ENCODE measurements around the gene SIGLEC8. TPM values are rescaled to one million over a fixed set of nuclear protein-coding genes. Genes with fewer than 3 reads are reported as not detected.

The SIGLEC8 gene
- total and polyA plus RNA-seq, 9 of the 15 experiments (the other 6 are each of a cell fraction or from before 2014, with no cell fraction given), result 0.04 to 0.65 (median 0.39) TPM

DNA sequence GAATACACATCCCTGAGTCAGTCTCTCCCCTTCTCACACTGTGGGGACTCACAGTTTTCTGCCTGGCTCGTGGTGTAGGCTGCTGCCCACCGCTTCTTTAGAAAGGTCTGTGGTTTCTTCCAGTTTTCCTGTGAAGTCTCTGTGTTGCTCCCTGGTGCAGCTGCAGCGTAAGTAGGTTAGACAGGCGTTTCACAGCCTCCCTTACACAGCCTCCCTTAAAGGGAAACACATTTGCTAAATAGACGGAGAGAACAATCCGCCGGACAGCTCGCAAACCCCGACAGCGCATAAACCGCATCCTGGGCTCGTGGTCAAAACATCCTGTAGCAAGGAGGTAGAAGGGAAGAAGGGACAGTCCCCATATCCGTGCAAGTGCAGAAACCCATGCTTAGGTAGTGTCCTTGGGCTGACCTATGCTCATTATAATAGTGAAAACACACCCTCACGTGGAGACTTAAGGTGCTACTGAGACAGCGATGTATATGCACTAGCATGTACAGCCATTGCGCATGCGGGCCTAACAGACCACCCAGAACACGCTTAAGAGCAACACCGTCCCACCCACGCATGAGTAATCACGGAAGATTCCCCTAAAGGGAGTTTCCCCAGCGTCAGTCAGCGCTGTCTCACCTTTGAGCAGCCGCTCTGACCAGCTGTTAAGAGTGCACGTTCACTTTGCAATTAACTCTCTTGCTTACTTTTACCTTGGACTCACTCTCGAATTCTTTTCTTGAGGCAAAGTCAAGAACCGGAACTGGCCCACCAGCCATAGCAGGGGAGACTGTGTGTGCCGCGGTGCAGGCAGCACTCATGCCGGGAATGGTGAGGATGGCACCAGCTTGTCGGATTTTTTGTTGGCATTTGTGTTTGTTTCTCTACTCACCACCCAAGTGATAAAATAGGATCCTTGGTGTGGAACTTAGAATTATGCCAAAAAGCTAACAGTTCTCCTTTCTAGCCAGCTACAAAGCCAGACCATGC, 16.6 kb downstream of the SIGLEC8 start (continued):
- peak; percentile 33; the same call in 1 of the 2 replicates for TF ChIP-seq ARID1B (IDR thresholded peaks at IDR 0.05)
- peak; percentile 69 for TF ChIP-seq MEIS2 (IDR thresholded peaks at IDR 0.05; ENCODE audit: partially characterized antibody)
- TF ChIP-seq TAF9B (IDR thresholded peaks at IDR 0.05; ENCODE audit: partially characterized antibody), result peak; percentile 80
- no peak for TF ChIP-seq FUS (optimal IDR thresholded peaks at IDR 0.05; ENCODE audit: low read depth, low read length)
- TF ChIP-seq, protein P1, sequence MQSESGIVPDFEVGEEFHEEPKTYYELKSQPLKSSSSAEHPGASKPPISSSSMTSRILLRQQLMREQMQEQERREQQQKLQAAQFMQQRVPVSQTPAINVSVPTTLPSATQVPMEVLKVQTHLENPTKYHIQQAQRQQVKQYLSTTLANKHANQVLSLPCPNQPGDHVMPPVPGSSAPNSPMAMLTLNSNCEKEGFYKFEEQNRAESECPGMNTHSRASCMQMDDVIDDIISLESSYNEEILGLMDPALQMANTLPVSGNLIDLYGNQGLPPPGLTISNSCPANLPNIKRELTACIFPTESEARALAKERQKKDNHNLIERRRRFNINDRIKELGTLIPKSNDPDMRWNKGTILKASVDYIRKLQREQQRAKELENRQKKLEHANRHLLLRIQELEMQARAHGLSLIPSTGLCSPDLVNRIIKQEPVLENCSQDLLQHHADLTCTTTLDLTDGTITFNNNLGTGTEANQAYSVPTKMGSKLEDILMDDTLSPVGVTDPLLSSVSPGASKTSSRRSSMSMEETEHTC (IDR thresholded peaks at IDR 0.05), result no peak
- no peak for TF ChIP-seq IRF2 (CRISPR knock-in tag; IDR thresholded peaks at IDR 0.05)
- no peak for TF ChIP-seq PTRF (tag; IDR thresholded peaks at IDR 0.05)
- TF ChIP-seq ZZZ3 (IDR thresholded peaks at IDR 0.05), result no peak
- TF ChIP-seq NR3C1 (CRISPR knock-in tag; IDR thresholded peaks at IDR 0.05), result no peak
- peak; percentile 6; the same call in 1 of the 2 replicates for TF ChIP-seq DPF2 (IDR thresholded peaks at IDR 0.05)
- no peak for TF ChIP-seq ZNF12 (CRISPR knock-in tag; IDR thresholded peaks at IDR 0.05)
- TF ChIP-seq, protein P2, sequence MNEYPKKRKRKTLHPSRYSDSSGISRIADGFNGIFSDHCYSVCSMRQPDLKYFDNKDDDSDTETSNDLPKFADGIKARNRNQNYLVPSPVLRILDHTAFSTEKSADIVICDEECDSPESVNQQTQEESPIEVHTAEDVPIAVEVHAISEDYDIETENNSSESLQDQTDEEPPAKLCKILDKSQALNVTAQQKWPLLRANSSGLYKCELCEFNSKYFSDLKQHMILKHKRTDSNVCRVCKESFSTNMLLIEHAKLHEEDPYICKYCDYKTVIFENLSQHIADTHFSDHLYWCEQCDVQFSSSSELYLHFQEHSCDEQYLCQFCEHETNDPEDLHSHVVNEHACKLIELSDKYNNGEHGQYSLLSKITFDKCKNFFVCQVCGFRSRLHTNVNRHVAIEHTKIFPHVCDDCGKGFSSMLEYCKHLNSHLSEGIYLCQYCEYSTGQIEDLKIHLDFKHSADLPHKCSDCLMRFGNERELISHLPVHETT (CRISPR knock-in tag; conservative IDR thresholded peaks at IDR 0.05 in 1 of 2, IDR thresholded peaks at IDR 0.05 in 1 of 2), result no peak; a peak in 2 of 4 replicates
- TF ChIP-seq, protein P3, sequence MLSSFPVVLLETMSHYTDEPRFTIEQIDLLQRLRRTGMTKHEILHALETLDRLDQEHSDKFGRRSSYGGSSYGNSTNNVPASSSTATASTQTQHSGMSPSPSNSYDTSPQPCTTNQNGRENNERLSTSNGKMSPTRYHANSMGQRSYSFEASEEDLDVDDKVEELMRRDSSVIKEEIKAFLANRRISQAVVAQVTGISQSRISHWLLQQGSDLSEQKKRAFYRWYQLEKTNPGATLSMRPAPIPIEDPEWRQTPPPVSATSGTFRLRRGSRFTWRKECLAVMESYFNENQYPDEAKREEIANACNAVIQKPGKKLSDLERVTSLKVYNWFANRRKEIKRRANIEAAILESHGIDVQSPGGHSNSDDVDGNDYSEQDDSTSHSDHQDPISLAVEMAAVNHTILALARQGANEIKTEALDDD (IDR thresholded peaks at IDR 0.05), result no peak
- TF ChIP-seq ZNF134 (CRISPR knock-in tag; conservative IDR thresholded peaks at IDR 0.05), result no peak
- TF ChIP-seq ZNF165 (CRISPR knock-in tag; IDR thresholded peaks at IDR 0.05; ENCODE audit: borderline replicate concordance), result no peak
- TF ChIP-seq, protein P4, sequence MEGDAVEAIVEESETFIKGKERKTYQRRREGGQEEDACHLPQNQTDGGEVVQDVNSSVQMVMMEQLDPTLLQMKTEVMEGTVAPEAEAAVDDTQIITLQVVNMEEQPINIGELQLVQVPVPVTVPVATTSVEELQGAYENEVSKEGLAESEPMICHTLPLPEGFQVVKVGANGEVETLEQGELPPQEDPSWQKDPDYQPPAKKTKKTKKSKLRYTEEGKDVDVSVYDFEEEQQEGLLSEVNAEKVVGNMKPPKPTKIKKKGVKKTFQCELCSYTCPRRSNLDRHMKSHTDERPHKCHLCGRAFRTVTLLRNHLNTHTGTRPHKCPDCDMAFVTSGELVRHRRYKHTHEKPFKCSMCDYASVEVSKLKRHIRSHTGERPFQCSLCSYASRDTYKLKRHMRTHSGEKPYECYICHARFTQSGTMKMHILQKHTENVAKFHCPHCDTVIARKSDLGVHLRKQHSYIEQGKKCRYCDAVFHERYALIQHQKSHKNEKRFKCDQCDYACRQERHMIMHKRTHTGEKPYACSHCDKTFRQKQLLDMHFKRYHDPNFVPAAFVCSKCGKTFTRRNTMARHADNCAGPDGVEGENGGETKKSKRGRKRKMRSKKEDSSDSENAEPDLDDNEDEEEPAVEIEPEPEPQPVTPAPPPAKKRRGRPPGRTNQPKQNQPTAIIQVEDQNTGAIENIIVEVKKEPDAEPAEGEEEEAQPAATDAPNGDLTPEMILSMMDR (IDR thresholded peaks at IDR 0.05 in 2 of 3, conservative IDR thresholded peaks at IDR 0.05 in 1 of 3; ENCODE audit: insufficient read depth in 2 of 3, low read depth in 1 of 3, low read length in 3 of 3), result peak in 1 of 3 experiments; percentile 17; a peak in 1 of 6 replicates
- TF ChIP-seq ATF1 (CRISPR knock-in tag; IDR thresholded peaks at IDR 0.05), result no peak
- TF ChIP-seq ATF1 (tag; IDR thresholded peaks at IDR 0.05), result peak; percentile 65
- TF ChIP-seq BRD9 (IDR thresholded peaks at IDR 0.05; ENCODE audit: low read depth, partially characterized antibody), result peak; percentile 20
- TF ChIP-seq ZBTB8A (IDR thresholded peaks at IDR 0.05; ENCODE audit: partially characterized antibody), result no peak
- TF ChIP-seq, protein P5, sequence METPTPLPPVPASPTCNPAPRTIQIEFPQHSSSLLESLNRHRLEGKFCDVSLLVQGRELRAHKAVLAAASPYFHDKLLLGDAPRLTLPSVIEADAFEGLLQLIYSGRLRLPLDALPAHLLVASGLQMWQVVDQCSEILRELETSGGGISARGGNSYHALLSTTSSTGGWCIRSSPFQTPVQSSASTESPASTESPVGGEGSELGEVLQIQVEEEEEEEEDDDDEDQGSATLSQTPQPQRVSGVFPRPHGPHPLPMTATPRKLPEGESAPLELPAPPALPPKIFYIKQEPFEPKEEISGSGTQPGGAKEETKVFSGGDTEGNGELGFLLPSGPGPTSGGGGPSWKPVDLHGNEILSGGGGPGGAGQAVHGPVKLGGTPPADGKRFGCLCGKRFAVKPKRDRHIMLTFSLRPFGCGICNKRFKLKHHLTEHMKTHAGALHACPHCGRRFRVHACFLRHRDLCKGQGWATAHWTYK (CRISPR knock-in tag; IDR thresholded peaks at IDR 0.05), result no peak; the same call in 1 of the 2 replicates

Measured in K562 (cell line).